Measurements from ENCODE around the gene L2HGDH. TPM values are rescaled to one million over a fixed set of nuclear protein-coding genes. Genes with fewer than 3 reads are reported as not detected.

Gene L2HGDH
- total and polyA plus RNA-seq, 2 donors: 4.3 to 6.7 TPM

- Histone ChIP-seq H3K4me1 (ENCODE audit: insufficient read depth) (no peaks in the 10 kb centered on the region), H3K36me3 (ENCODE audit: insufficient read depth) (no peaks in the 10 kb centered on the region), H3K4me3 (ENCODE audit: low read depth, low read length) (no peak overlapping the region), H3K27ac (ENCODE audit: low read depth) (no peak overlapping the region)
- DNase-seq (ENCODE audit: extremely low spot score): no peak
- 96% methylated on average over 2 of the region's 2 CpGs for WGBS
Observed at GRCh38 chr14:50299585-50299984, 12.4 kb downstream of the L2HGDH start.

- WGBS: 96% methylated on average over 5 of the region's 5 CpGs
- no peak for DNase-seq (ENCODE audit: extremely low spot score)
- no peak overlapping the region for H3K4me3 ChIP-seq (ENCODE audit: low read depth, low read length)
- H3K4me1 ChIP-seq (ENCODE audit: insufficient read depth): no peaks in the 10 kb centered on the region
- H3K27ac ChIP-seq (ENCODE audit: low read depth): no peak overlapping the region
- H3K36me3 ChIP-seq (ENCODE audit: insufficient read depth): no peaks in the 10 kb centered on the region
Observed at GRCh38 chr14:50290306-50290705, 21.7 kb downstream of the L2HGDH start.

DNA sequence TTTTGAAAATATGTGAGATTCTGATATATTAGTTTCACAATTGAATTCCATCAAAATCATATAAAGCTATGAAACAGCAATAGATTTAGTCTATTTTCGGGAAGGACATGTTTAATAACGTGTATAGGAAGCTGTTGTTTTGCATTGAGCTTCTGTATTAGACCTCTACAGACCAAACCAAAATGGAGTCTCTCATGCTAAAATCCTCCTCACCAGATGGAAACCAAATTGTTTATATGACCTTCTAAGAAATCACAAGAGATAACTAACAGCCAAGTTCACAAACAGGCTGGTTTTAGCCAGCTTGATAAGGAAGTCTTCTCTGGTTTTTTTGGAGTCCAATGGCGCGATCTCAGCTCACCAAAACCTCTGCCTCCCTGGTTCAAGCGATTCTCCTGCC is 23.9 kb downstream of the L2HGDH start:
- no peak for DNase-seq (ENCODE audit: extremely low spot score)
- H3K4me3 ChIP-seq (ENCODE audit: low read depth, low read length): no peak overlapping the region
- 97% methylated on average over 5 of the region's 5 CpGs for WGBS

GRCh38 chr14:50285861-50286260 is 26.2 kb downstream of the L2HGDH start:
- no peak overlapping the region for H3K4me3 ChIP-seq (ENCODE audit: low read depth, low read length)
- H3K4me1 ChIP-seq (ENCODE audit: insufficient read depth): no peaks in the 10 kb centered on the region
- DNase-seq (ENCODE audit: extremely low spot score): no peak
- no peaks in the 10 kb centered on the region for H3K36me3 ChIP-seq (ENCODE audit: insufficient read depth)
- no peak overlapping the region for H3K27ac ChIP-seq (ENCODE audit: low read depth)

More for the DNA sequence above, 23.9 kb downstream of the L2HGDH start:
- Histone ChIP-seq H3K27ac (ENCODE audit: low read depth) (no peak overlapping the region), H3K36me3 (ENCODE audit: insufficient read depth) (no peaks in the 10 kb centered on the region), H3K4me1 (ENCODE audit: insufficient read depth) (no peaks in the 10 kb centered on the region)

DNA sequence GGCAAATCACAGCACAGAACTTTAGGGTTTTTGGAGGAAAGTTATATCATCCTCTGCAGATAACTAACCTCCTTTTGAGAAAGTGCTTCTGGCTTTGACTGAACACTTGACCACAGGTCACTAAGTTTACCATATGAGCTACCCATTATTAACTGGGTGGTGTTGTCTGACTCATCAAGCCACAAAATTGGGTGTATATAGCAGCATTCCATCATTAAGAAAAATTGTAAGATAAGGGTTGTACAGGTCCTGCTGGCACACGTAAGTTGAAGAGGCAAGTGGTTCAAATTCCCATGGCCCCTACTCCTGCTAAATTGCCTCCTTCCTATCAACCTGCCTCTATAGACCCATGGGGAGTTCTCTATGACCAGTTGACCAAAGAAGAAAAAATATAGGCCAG is 39.5 kb downstream of the L2HGDH start:
- Histone ChIP-seq H3K4me1 (ENCODE audit: insufficient read depth) (no peaks in the 10 kb centered on the region), H3K4me3 (ENCODE audit: low read depth, low read length) (no peak overlapping the region), H3K36me3 (ENCODE audit: insufficient read depth) (no peaks in the 10 kb centered on the region), H3K27ac (ENCODE audit: low read depth) (no peak overlapping the region)
- whole genome bisulfite sequencing: 98% methylated on average over 1 of the region's 1 CpG
- DNase-seq (ENCODE audit: extremely low spot score): no peak

- 90% methylated on average over 6 of the region's 6 CpGs for WGBS
- Histone ChIP-seq H3K4me3 (ENCODE audit: low read depth, low read length) (no peak overlapping the region), H3K4me1 (ENCODE audit: insufficient read depth) (no peaks in the 10 kb centered on the region), H3K27ac (ENCODE audit: low read depth) (no peak overlapping the region), H3K36me3 (ENCODE audit: insufficient read depth) (no peaks in the 10 kb centered on the region)
- no peak for DNase-seq (ENCODE audit: extremely low spot score)
Observed at GRCh38 chr14:50270932-50271331, 41.1 kb downstream of the L2HGDH start.

GRCh38 chr14:50265029-50265428 is 47.0 kb downstream of the L2HGDH start:
- Histone ChIP-seq H3K4me1 (ENCODE audit: insufficient read depth) (no peaks in the 10 kb centered on the region), H3K27ac (ENCODE audit: low read depth) (no peak overlapping the region), H3K36me3 (ENCODE audit: insufficient read depth) (peaks cover 2% of the 10 kb centered on the region), H3K4me3 (ENCODE audit: low read depth, low read length) (no peak overlapping the region)
- no peak for DNase-seq (ENCODE audit: extremely low spot score)

GRCh38 chr14:50263321-50263720 is 48.7 kb downstream of the L2HGDH start:
- Histone ChIP-seq H3K4me3 (ENCODE audit: low read depth, low read length) (no peak overlapping the region), H3K27ac (ENCODE audit: low read depth) (no peak overlapping the region)
- WGBS: 74% methylated on average over 4 of the region's 4 CpGs

GRCh38 chr14:50262865-50263264 is 49.2 kb downstream of the L2HGDH start:
- DNase-seq (ENCODE audit: extremely low spot score): no peak
- no peak overlapping the region for H3K4me3 ChIP-seq (ENCODE audit: low read depth, low read length)
- H3K4me1 ChIP-seq (ENCODE audit: insufficient read depth): no peaks in the 10 kb centered on the region
- H3K27ac ChIP-seq (ENCODE audit: low read depth): no peak overlapping the region
- H3K36me3 ChIP-seq (ENCODE audit: insufficient read depth): peaks cover 2% of the 10 kb centered on the region
- 78% methylated on average over 2 of the region's 2 CpGs for WGBS

More at GRCh38 chr14:50263321-50263720, 48.7 kb downstream of the L2HGDH start:
- Histone ChIP-seq H3K36me3 (ENCODE audit: insufficient read depth) (peaks cover 2% of the 10 kb centered on the region), H3K4me1 (ENCODE audit: insufficient read depth) (no peaks in the 10 kb centered on the region)
- DNase-seq (ENCODE audit: extremely low spot score): no peak

DNA sequence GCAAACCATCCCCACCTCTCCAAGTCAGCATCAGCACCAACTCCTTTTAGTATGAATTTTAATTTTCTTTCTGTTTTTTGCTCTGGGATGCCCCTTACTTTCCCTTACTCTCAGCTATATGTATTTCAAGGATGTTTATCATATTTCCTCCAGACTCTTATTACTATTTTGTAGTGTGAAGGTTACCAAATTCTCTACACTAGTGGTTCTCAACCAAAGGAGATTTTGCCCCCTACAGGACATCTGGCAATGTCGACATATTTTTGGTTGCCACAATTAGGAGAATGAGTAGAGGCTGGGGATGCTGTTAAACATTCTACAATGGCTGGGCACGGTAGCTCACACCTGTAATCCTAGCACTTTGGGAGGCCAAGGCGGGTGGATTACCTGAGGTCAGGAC is 51.5 kb downstream of the L2HGDH start:
- Histone ChIP-seq H3K4me1 (ENCODE audit: insufficient read depth) (no peaks in the 10 kb centered on the region), H3K27ac (ENCODE audit: low read depth) (no peak overlapping the region), H3K4me3 (ENCODE audit: low read depth, low read length) (no peak overlapping the region), H3K36me3 (ENCODE audit: insufficient read depth) (peaks cover 2% of the 10 kb centered on the region)
- 42% methylated on average over 3 of the region's 3 CpGs for WGBS
- no peak for DNase-seq (ENCODE audit: extremely low spot score)

DNA sequence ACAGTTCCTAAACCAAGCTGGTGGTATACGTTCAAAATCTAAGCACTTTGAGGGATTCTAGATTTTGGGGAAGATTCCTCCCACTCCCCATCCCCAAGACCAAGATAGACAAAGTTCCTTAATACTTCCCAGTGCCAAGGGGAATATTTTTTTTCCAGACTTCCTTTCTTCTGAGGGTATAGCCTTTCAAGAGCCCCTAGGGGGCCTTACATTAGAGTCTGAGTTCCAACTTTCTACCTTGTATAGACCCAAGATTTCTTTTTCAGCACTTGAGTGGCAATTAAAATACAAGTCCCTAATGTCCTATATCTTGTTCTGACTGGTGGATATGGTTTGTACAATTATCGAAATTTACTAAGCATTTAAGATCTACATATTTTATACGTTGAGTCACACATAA is 52.0 kb downstream of the L2HGDH start:
- H3K36me3 ChIP-seq (ENCODE audit: insufficient read depth): peaks cover 2% of the 10 kb centered on the region
- WGBS: 75% methylated on average over 3 of the region's 3 CpGs
- no peak for DNase-seq (ENCODE audit: extremely low spot score)
- H3K4me1 ChIP-seq (ENCODE audit: insufficient read depth): no peaks in the 10 kb centered on the region
- no peak overlapping the region for H3K4me3 ChIP-seq (ENCODE audit: low read depth, low read length)
- no peak overlapping the region for H3K27ac ChIP-seq (ENCODE audit: low read depth)

DNA sequence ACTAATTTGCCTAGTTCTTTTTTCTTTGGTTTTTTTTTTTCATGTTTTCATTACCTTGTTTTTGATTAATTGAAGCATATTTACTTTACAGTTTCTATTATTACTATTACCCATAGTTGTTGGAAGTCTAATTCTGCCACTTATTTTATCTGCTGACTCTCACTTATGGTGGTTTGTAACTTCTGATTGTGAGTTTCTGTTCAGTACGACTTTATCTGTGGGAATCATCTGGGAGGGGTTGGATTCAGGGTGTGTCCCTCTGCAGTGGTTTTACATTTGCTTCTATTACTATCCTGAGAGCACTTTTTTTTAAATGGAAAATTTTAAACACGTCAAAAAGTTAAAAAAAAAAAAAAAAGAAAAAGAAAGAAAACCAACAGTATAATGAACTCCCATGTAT is 54.3 kb downstream of the L2HGDH start:
- no peak for DNase-seq (ENCODE audit: extremely low spot score)
- Histone ChIP-seq H3K36me3 (ENCODE audit: insufficient read depth) (no peaks in the 10 kb centered on the region), H3K4me3 (ENCODE audit: low read depth, low read length) (no peak overlapping the region), H3K4me1 (ENCODE audit: insufficient read depth) (no peaks in the 10 kb centered on the region), H3K27ac (ENCODE audit: low read depth) (no peak overlapping the region)
- 48% methylated on average over 2 of the region's 2 CpGs for WGBS

- Histone ChIP-seq H3K36me3 (ENCODE audit: insufficient read depth) (no peaks in the 10 kb centered on the region), H3K4me3 (ENCODE audit: low read depth, low read length) (no peak overlapping the region), H3K27ac (ENCODE audit: low read depth) (no peak overlapping the region), H3K4me1 (ENCODE audit: insufficient read depth) (no peaks in the 10 kb centered on the region)
- WGBS: 95% methylated on average over 3 of the region's 3 CpGs
- no peak for DNase-seq (ENCODE audit: extremely low spot score)
Observed at GRCh38 chr14:50254248-50254647, 57.8 kb downstream of the L2HGDH start.

- H3K36me3 ChIP-seq (ENCODE audit: insufficient read depth): no peaks in the 10 kb centered on the region
- no peak overlapping the region for H3K27ac ChIP-seq (ENCODE audit: low read depth)
- H3K4me3 ChIP-seq (ENCODE audit: low read depth, low read length): no peak overlapping the region
- no peaks in the 10 kb centered on the region for H3K4me1 ChIP-seq (ENCODE audit: insufficient read depth)
- no peak for DNase-seq (ENCODE audit: extremely low spot score)
- WGBS: 82% methylated on average over 7 of the region's 7 CpGs
Observed at GRCh38 chr14:50249136-50249775, 62.8 kb downstream of the L2HGDH start.

DNA sequence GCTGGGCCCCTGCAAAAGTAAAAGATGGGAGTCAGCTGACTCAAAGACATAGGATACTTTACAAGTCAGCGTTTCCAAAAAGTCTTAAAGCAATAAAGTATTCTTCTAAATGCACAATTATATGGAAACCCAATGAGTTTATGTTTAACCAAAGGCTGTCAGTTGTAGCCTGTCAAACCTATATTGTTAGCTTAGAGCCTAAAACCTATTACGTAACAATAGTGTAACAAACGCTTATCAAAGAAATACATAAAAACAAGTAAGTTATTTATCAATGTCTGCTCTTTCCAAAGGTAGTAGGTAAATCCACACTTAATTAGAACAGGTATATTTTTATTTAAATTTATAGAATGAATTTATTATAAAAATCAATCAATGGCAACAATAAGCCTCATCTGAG is 64.8 kb downstream of the L2HGDH start:
- WGBS: 55% methylated on average over 3 of the region's 3 CpGs
- H3K4me1 ChIP-seq (ENCODE audit: insufficient read depth): no peaks in the 10 kb centered on the region
- no peak for DNase-seq (ENCODE audit: extremely low spot score)
- no peak overlapping the region for H3K27ac ChIP-seq (ENCODE audit: low read depth)
- H3K4me3 ChIP-seq (ENCODE audit: low read depth, low read length): no peak overlapping the region
- no peaks in the 10 kb centered on the region for H3K36me3 ChIP-seq (ENCODE audit: insufficient read depth)

All from urinary bladder (tissue), 4 donors.